ENCODE data around the gene ADIPOR2. TPM values are rescaled to one million over a fixed set of nuclear protein-coding genes. Genes with fewer than 3 reads are reported as not detected.
A peak's percentile ranks its signal among the peaks of the same experiment; 100 is the strongest.

Gene ADIPOR2
- total RNA-seq, 1 donor from 2014 or later, result 43.0 TPM

- DNase-seq, result no peak
- ATAC-seq (ENCODE audit: low read depth), result no peak
- no peaks in the 10 kb centered on the region for H3K36me3 Mint-ChIP-seq (ENCODE audit: low read depth)
- peaks cover 27% of the 10 kb centered on the region for H3K4me1 Mint-ChIP-seq
- POLR2A ChIA-PET, result no interaction called here
- peak overlapping the region; percentile 59 for H3K4me3 Mint-ChIP-seq
- H3K9me3 Mint-ChIP-seq, result no peaks in the 10 kb centered on the region
- H3K27me3 Mint-ChIP-seq, result no peaks in the 10 kb centered on the region
- no peak for TF ChIP-seq CTCF (IDR thresholded peaks at IDR 0.05)
- peak overlapping the region; percentile 61 for H3K27ac Mint-ChIP-seq
- intact Hi-C loops (cut with micrococcal nuclease), result no loop called here
- CTCF ChIA-PET, result no interaction called here
Observed at GRCh38 chr12:1663440-1664132, 27.3 kb upstream of the ADIPOR2 start.

GRCh38 chr12:1665366-1665765 lies 25.5 kb upstream of the ADIPOR2 start:
- H3K4me1 Mint-ChIP-seq, result peaks cover 32% of the 10 kb centered on the region
- H3K9me3 Mint-ChIP-seq, result no peaks in the 10 kb centered on the region
- ChIA-PET CTCF (interaction anchor here (1.3 kb wide), 1 partner anchor 275 kb away, joined by 3 read pairs; no protein-coding TSS in a partner anchor), POLR2A (interaction anchor here (0.5 to 0.6 kb wide), 2 partner anchors 23 to 58 kb away, joined by 3 read pairs; no protein-coding TSS in a partner anchor)
- intact Hi-C loops (cut with micrococcal nuclease), result no loop called here
- H3K36me3 Mint-ChIP-seq (ENCODE audit: low read depth), result no peaks in the 10 kb centered on the region
- no peak overlapping the region for H3K4me3 Mint-ChIP-seq
- ATAC-seq (ENCODE audit: low read depth), result no peak
- no peak overlapping the region for H3K27ac Mint-ChIP-seq
- no peaks in the 10 kb centered on the region for H3K27me3 Mint-ChIP-seq
- no peak for DNase-seq
- TF ChIP-seq CTCF (IDR thresholded peaks at IDR 0.05), result no peak

- intact Hi-C loops (cut with micrococcal nuclease), result no loop called here
Observed at GRCh38 chr12:1666215-1666614, 24.7 kb upstream of the ADIPOR2 start.

GRCh38 chr12:1666685-1667162 lies 24.1 kb upstream of the ADIPOR2 start:
- intact Hi-C loops (cut with micrococcal nuclease), result no loop called here
- peaks cover 28% of the 10 kb centered on the region for H3K4me1 Mint-ChIP-seq
- H3K9me3 Mint-ChIP-seq, result no peaks in the 10 kb centered on the region
- H3K4me3 Mint-ChIP-seq, result no peak overlapping the region
- no peaks in the 10 kb centered on the region for H3K27me3 Mint-ChIP-seq
- no peaks in the 10 kb centered on the region for H3K36me3 Mint-ChIP-seq (ENCODE audit: low read depth)
- H3K27ac Mint-ChIP-seq, result no peak overlapping the region
- DNase-seq, result no peak
- ATAC-seq (ENCODE audit: low read depth), result no peak
- ChIA-PET POLR2A (no interaction called here), CTCF (interaction anchor here (1.3 kb wide), 2 partner anchors 13 to 274 kb away, joined by 3 read pairs; no protein-coding TSS in a partner anchor)
- TF ChIP-seq CTCF (IDR thresholded peaks at IDR 0.05), result no peak

More at GRCh38 chr12:1666215-1666614, 24.7 kb upstream of the ADIPOR2 start:
- no peak overlapping the region for H3K27ac Mint-ChIP-seq
- H3K9me3 Mint-ChIP-seq, result no peaks in the 10 kb centered on the region
- H3K4me3 Mint-ChIP-seq, result no peak overlapping the region
- CTCF ChIA-PET, result interaction anchor here (1.3 kb wide), 2 partner anchors 13 to 274 kb away, joined by 3 read pairs; no protein-coding TSS in a partner anchor
- no peaks in the 10 kb centered on the region for H3K27me3 Mint-ChIP-seq
- no peaks in the 10 kb centered on the region for H3K36me3 Mint-ChIP-seq (ENCODE audit: low read depth)
- DNase-seq, result no peak
- no peak for ATAC-seq (ENCODE audit: low read depth)
- peaks cover 30% of the 10 kb centered on the region for H3K4me1 Mint-ChIP-seq
- POLR2A ChIA-PET, result no interaction called here
- no peak for TF ChIP-seq CTCF (IDR thresholded peaks at IDR 0.05)

- DNase-seq, result no peak
- no peaks in the 10 kb centered on the region for H3K27me3 Mint-ChIP-seq
- peaks cover 21% of the 10 kb centered on the region for H3K4me1 Mint-ChIP-seq
- H3K9me3 Mint-ChIP-seq, result no peaks in the 10 kb centered on the region
- no peak for TF ChIP-seq CTCF (IDR thresholded peaks at IDR 0.05)
- H3K4me3 Mint-ChIP-seq, result no peak overlapping the region
- ChIA-PET CTCF (no interaction called here), POLR2A (interaction anchor here (0.6 kb wide), 1 partner anchor 19 kb away, joined by 9 read pairs; no protein-coding TSS in a partner anchor)
- no peak overlapping the region for H3K27ac Mint-ChIP-seq
- no peak for ATAC-seq (ENCODE audit: low read depth)
- no peaks in the 10 kb centered on the region for H3K36me3 Mint-ChIP-seq (ENCODE audit: low read depth)
- intact Hi-C loops (cut with micrococcal nuclease), result no loop called here
Observed at GRCh38 chr12:1668833-1669543, 21.9 kb upstream of the ADIPOR2 start.

Measured in activated B cell treated with CpG ODN at 0.5 μM for 24 hours (primary cell).